HCT116 (cell line): ENCODE results near the gene ASPHD2. TPM values are rescaled to one million over a fixed set of nuclear protein-coding genes. Genes with fewer than 3 reads are reported as not detected.

Experiments used
- ATAC-seq: fragments of 200-7000 bp; cut with Tn5 transposase; 2 replicates; pipeline ENCODE4 v1.9.1; 2020; ENCODE audit warnings: mild to moderate bottlenecking, moderate library complexity
- BruUV-seq: library from RNA; stranded (reverse); fragments of 400-500 nt; replicated peaks from 2 replicates; lab custom pipeline; 2021; lab: Mats Ljungman, UMichigan
- CTCF ChIA-PET: fragments of 300-600 bp; sonication (Branson Sonifier 250); formaldehyde crosslinking; loops from one replicate; lab custom pipeline; 2021; ENCODE audit warnings: antibody characterized with exemption; lab: Charles Lee
- POLR2A ChIA-PET: fragments of 300-600, 350-600 bp; sonication (Branson Sonifier 250); formaldehyde crosslinking; loops from one replicate; lab custom pipeline; 2021; ENCODE audit warnings: antibody characterized with exemption; lab: Charles Lee
- RAD21 ChIA-PET, 2 experiments: fragments of 300-600 bp; sonication (Branson Sonifier 250); formaldehyde crosslinking; loops; one replicate each; lab custom pipeline; 2023; ENCODE audit warnings: low total read pairs in 2 of 2; ENCODE audit not compliant: uncharacterized antibody in 2 of 2, unreplicated experiment in 2 of 2, low non-redundant PET in 1 of 2; lab: Charles Lee
- DNase-seq: peaks from one replicate; pipeline ENCODE4 v3.0.0-alpha.2; 2010; ENCODE audit warnings: low read depth, low spot score
- H2AFZ ChIP-seq: fragments of 200-600 bp; shearing (Covaris generic), sonication (generic); 2 replicates; pipeline ENCODE4 v1.6.1; 2017; ENCODE audit warnings: low read depth, mixed run types, mixed read lengths, antibody characterized with exemption, low read length; ENCODE audit not compliant: poor library complexity, severe bottlenecking
- H3K27ac ChIP-seq: 2 replicates; pipeline ENCODE4 v1.5.1; 2012; ENCODE audit warnings: low read depth, low read length
- H3K27me3 ChIP-seq: fragments of 200-600 bp; sonication (generic); 2 replicates; pipeline ENCODE4 v1.6.1; 2016; ENCODE audit warnings: mixed run types, low read length, mixed read lengths; ENCODE audit not compliant: insufficient read depth
- H3K36me3 ChIP-seq, 2 experiments: fragments of 200-500 bp in 1 of 2; fragments of 200-600 bp in 1 of 2; sonication (Bioruptor generic) in 1 of 2; sonication (generic) in 1 of 2; 2 replicates each; pipeline versions ENCODE4 v1.5.1 to v1.6.1; 2014 to 2016; ENCODE audit warnings: low read length in 2 of 2, inconsistent platforms in 1 of 2, mixed read lengths in 1 of 2, mixed run types in 1 of 2; ENCODE audit not compliant: insufficient read depth in 2 of 2, control insufficient read depth in 1 of 2
- H3K4me1 ChIP-seq, 2 experiments: fragments of 200-600 bp in 1 of 2; sonication (generic) in 1 of 2; 2 replicates each; pipeline versions ENCODE4 v1.5.1 to v1.6.1; 2012 to 2017; ENCODE audit warnings: low read length in 2 of 2, inconsistent platforms in 1 of 2, mild to moderate bottlenecking in 1 of 2, mixed read lengths in 1 of 2, mixed run types in 1 of 2, moderate library complexity in 1 of 2; ENCODE audit not compliant: insufficient read depth in 2 of 2, control insufficient read depth in 1 of 2
- H3K4me2 ChIP-seq: fragments of 200-600 bp; sonication (generic); 2 replicates; pipeline ENCODE4 v1.6.1; 2017; ENCODE audit warnings: mixed run types, low read length, mixed read lengths
- H3K4me3 ChIP-seq, 2 experiments: fragments of 200-600 bp in 1 of 2; sonication (generic) in 1 of 2; replicated peaks in 1 of 2; 2 replicates each; pipeline ENCODE4 v1.5.1; 2011 to 2016; ENCODE audit warnings: low read length in 2 of 2, control low read depth in 1 of 2, low read depth in 1 of 2, mild to moderate bottlenecking in 1 of 2, mixed read lengths in 1 of 2, mixed run types in 1 of 2
- H3K79me2 ChIP-seq: fragments of 200-600 bp; sonication (generic); 2 replicates; pipeline ENCODE4 v1.6.1; 2017; ENCODE audit warnings: mild to moderate bottlenecking, mixed run types, low read length, moderate library complexity, mixed read lengths; ENCODE audit not compliant: insufficient read depth
- H3K9ac ChIP-seq: fragments of 200-600 bp; sonication (generic); 2 replicates; pipeline ENCODE4 v1.6.1; 2016; ENCODE audit warnings: low read length, mixed read lengths
- H3K9me2 ChIP-seq: fragments of 200-600 bp; sonication (generic), shearing (Covaris generic); 2 replicates; pipeline ENCODE4 v1.6.1; 2017; ENCODE audit warnings: mixed run types, mild to moderate bottlenecking, moderate library complexity; ENCODE audit not compliant: insufficient read depth
- H3K9me3 ChIP-seq, 2 experiments: fragments of 200-500 bp in 1 of 2; fragments of 200-600 bp in 1 of 2; sonication (Bioruptor generic) in 1 of 2; sonication (generic) in 1 of 2; 2 replicates each; pipeline ENCODE4 v1.6.1; 2014 to 2017; ENCODE audit warnings: low read length in 2 of 2, mixed read lengths in 2 of 2, inconsistent platforms in 1 of 2, low read depth in 1 of 2, mild to moderate bottlenecking in 1 of 2, mixed run types in 1 of 2, moderate library complexity in 1 of 2; ENCODE audit not compliant: control insufficient read depth in 1 of 2, insufficient read depth in 1 of 2
- H4K20me1 ChIP-seq: fragments of 200-600 bp; sonication (generic), shearing (Covaris generic); 2 replicates; pipeline ENCODE4 v1.6.1; 2017; ENCODE audit warnings: mixed run types, mild to moderate bottlenecking, moderate library complexity; ENCODE audit not compliant: insufficient read depth
- ELF1 ChIP-seq: IDR thresholded peaks from 2 replicates; pipeline ENCODE4 v1.6.1; 2012; ENCODE audit warnings: low read depth, borderline replicate concordance
- EZH2 ChIP-seq: fragments of 200-600 bp; sonication (generic); IDR thresholded peaks from 2 replicates; pipeline ENCODE4 v1.6.1; 2017; ENCODE audit warnings: antibody characterized with exemption, mixed run types
- YY1 ChIP-seq: IDR thresholded peaks from 2 replicates; pipeline ENCODE4 v1.6.1; 2011; ENCODE audit warnings: low read length, low read depth, moderate library complexity, mild to moderate bottlenecking; ENCODE audit not compliant: insufficient replicate concordance; ENCODE audit errors: extremely low read depth
- intact Hi-C: fragments of 100-400 bp; cut with micrococcal nuclease; formaldehyde crosslinking; loops from 2 replicates; pipeline ENCODE4 v1.10.0; 2022
- total RNA-seq: library from RNA; stranded (reverse); gene quantifications from one replicate; pipeline ENCODE4 v1.2.1, GENCODE V29; 2021; ENCODE audit not compliant: unreplicated experiment
- TF ChIP-seq, protein P1 (sequence below): IDR thresholded peaks from 2 replicates; pipeline ENCODE4 v1.6.1; 2012; ENCODE audit warnings: low read depth

Gene ASPHD2
- total RNA-seq, 1 experiment from 2014 or later: 4.1 TPM

DNA sequence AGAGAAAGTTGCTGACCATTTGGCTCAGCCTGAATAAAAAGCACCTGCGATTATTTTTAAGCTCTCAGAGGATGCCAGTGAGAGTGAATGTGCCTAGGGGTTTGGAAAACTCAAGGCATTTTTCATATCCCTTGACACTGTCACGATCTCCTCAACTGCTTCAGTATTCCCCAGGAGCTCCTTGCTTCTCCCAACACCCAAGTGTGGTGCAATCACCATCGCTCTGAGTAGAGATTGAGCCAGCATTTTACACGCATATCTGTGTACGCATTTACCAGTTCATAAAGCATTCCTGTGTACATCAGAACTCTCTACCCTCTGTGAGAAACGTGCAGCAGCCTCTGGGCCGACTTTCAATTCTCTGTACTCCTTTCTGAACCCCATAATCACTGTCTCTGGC is 56.0 kb downstream of the ASPHD2 start:
- CTCF ChIA-PET: interaction anchor here (1.6 to 2.1 kb wide), 2 partner anchors 17 to 118 kb away, joined by 6 to 7 read pairs; no protein-coding TSS in a partner anchor

More for the DNA sequence above, 56.0 kb downstream of the ASPHD2 start:
- ChIA-PET POLR2A (no interaction called here), RAD21 (no interaction called here)
- peaks cover 10 to 15% of the 10 kb centered on the region in 2 experiments for H3K4me1 ChIP-seq
- ATAC-seq (no peak), DNase-seq (no peak)
- H3K27me3 ChIP-seq: no peaks in the 10 kb centered on the region
- intact Hi-C loops: no loop called here
- H3K9ac ChIP-seq: peak overlapping the region; percentile 93
- peaks cover 21 to 30% of the 10 kb centered on the region in 2 experiments; a peak in 3 of 4 replicates for H3K36me3 ChIP-seq
- H3K27ac ChIP-seq: no peak overlapping the region
- no peaks in the 10 kb centered on the region for H4K20me1 ChIP-seq
- no peaks in the 10 kb centered on the region for H3K9me2 ChIP-seq
- no peaks in the 10 kb centered on the region for H3K9me3 ChIP-seq
- peak overlapping the region; percentile 79 for H3K4me2 ChIP-seq
- H3K4me3 ChIP-seq: peak overlapping the region; percentile 78 to 95
- H3K79me2 ChIP-seq: peaks cover 70% of the 10 kb centered on the region
- no peak overlapping the region for H2AFZ ChIP-seq
- BruUV-seq: no TSS peak
- no peak for TF ChIP-seq EZH2
- no peak for TF ChIP-seq ELF1
- no peak for TF ChIP-seq YY1
- TF ChIP-seq, protein P1, sequence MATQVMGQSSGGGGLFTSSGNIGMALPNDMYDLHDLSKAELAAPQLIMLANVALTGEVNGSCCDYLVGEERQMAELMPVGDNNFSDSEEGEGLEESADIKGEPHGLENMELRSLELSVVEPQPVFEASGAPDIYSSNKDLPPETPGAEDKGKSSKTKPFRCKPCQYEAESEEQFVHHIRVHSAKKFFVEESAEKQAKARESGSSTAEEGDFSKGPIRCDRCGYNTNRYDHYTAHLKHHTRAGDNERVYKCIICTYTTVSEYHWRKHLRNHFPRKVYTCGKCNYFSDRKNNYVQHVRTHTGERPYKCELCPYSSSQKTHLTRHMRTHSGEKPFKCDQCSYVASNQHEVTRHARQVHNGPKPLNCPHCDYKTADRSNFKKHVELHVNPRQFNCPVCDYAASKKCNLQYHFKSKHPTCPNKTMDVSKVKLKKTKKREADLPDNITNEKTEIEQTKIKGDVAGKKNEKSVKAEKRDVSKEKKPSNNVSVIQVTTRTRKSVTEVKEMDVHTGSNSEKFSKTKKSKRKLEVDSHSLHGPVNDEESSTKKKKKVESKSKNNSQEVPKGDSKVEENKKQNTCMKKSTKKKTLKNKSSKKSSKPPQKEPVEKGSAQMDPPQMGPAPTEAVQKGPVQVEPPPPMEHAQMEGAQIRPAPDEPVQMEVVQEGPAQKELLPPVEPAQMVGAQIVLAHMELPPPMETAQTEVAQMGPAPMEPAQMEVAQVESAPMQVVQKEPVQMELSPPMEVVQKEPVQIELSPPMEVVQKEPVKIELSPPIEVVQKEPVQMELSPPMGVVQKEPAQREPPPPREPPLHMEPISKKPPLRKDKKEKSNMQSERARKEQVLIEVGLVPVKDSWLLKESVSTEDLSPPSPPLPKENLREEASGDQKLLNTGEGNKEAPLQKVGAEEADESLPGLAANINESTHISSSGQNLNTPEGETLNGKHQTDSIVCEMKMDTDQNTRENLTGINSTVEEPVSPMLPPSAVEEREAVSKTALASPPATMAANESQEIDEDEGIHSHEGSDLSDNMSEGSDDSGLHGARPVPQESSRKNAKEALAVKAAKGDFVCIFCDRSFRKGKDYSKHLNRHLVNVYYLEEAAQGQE: no peak
